Measurements from ENCODE around the gene HUNK. TPM values are rescaled to one million over a fixed set of nuclear protein-coding genes. Genes with fewer than 3 reads are reported as not detected.

The HUNK gene
- total and polyA plus RNA-seq, 2 of the 8 experiments (the other 6 are each of a cell fraction or from before 2014, with no cell fraction given) = 1.9 to 10.2 TPM

- WGBS, 2 experiments (ENCODE audit: extremely low coverage in 1 of 2, insufficient coverage in 1 of 2, insufficient read length in 1 of 2, insufficient replicate concordance in 2 of 2, low coverage in 1 of 2, low lambda C conversion rate in 2 of 2, missing lambda C conversion rate in 1 of 2) = 88% methylated on average over 13 of the region's 13 CpGs; no CpG with 5 or more reads in 1 of the 2 experiments
- Histone ChIP-seq H3K4me2 (ENCODE audit: insufficient read depth in 1 of 2, low read depth in 2 of 2, low read length in 2 of 2) (no peak overlapping the region), H3K4me3 (ENCODE audit: extremely low read depth in 1 of 4, insufficient read depth in 2 of 4, low read depth in 3 of 4, low read length in 4 of 4) (no peak overlapping the region), H2BK5ac (ENCODE audit: low read depth, low read length) (no peak overlapping the region), H3K4me1 (replicated peaks in 1 of 4; ENCODE audit: control insufficient read depth in 3 of 4, insufficient read depth in 4 of 4, low read length in 3 of 4) (peaks cover 0 to 11% (median 4%) of the 10 kb centered on the region in 4 experiments; a peak in 5 of 7 replicates), H2BK120ac (replicated peaks; ENCODE audit: low read depth, low read length) (no peak overlapping the region), H4K8ac (ENCODE audit: extremely low read depth, insufficient read depth, low read length) (no peak overlapping the region), H2BK12ac (ENCODE audit: low read depth, low read length) (no peak overlapping the region), H2AK5ac (ENCODE audit: low read depth, low read length) (no peak overlapping the region), H3K79me1 (ENCODE audit: low read depth, low read length) (peaks cover 5% of the 10 kb centered on the region; the same call in 1 of the 2 replicates), H4K5ac (ENCODE audit: insufficient read length, low read depth, low read length) (no peak overlapping the region), H3K36me3 (ENCODE audit: control insufficient read depth in 2 of 4, insufficient read depth in 4 of 4, low read length in 3 of 4) (peaks cover 0 to 7% (median 0%) of the 10 kb centered on the region in 4 experiments; a peak in 2 of 8 replicates), H3K18ac (ENCODE audit: extremely low read depth, low read length) (no peak overlapping the region), H3K9me3 (ENCODE audit: insufficient read depth in 2 of 2, low read depth in 1 of 2, low read length in 1 of 2) (peaks cover 4 to 5% of the 10 kb centered on the region in 2 experiments; a peak in 3 of 4 replicates), H3K79me2 (ENCODE audit: control insufficient read depth in 1 of 2, insufficient read depth in 2 of 2, low read length in 2 of 2) (no peaks in the 10 kb centered on the region), H3K27me3 (replicated peaks in 1 of 4; ENCODE audit: control insufficient read depth in 3 of 4, extremely low read depth in 1 of 4, insufficient read depth in 3 of 4, low read length in 3 of 4) (no peaks in the 10 kb centered on the region), H2BK20ac (ENCODE audit: low read length) (no peak overlapping the region), H3K27ac (ENCODE audit: low read depth, low read length) (no peak overlapping the region), H3K23me2 (ENCODE audit: low read depth, low read length) (no peaks in the 10 kb centered on the region), H3K23ac (ENCODE audit: insufficient read length) (no peak overlapping the region), H3K14ac (ENCODE audit: insufficient read length) (no peak overlapping the region), H4K91ac (replicated peaks; ENCODE audit: insufficient read length, low read length) (no peak overlapping the region), H2BK15ac (ENCODE audit: low read length) (no peak overlapping the region), H2AFZ (ENCODE audit: low read length) (no peak overlapping the region), H3K9ac (replicated peaks in 1 of 4; ENCODE audit: extremely low read depth in 1 of 4, low read depth in 3 of 4, low read length in 3 of 4) (no peak overlapping the region), H4K20me1 (replicated peaks in 1 of 2; ENCODE audit: control insufficient read depth in 1 of 2, insufficient read depth in 2 of 2, low read length in 2 of 2) (peaks cover 0 to 2% of the 10 kb centered on the region in 2 experiments), H3K4ac (replicated peaks; ENCODE audit: insufficient read length, low read depth, low read length) (no peak overlapping the region), H3K56ac (replicated peaks; ENCODE audit: insufficient read length, low read depth, low read length) (no peak overlapping the region)
- no peak for DNase-seq (ENCODE audit: low read depth in 1 of 2, low spot score in 2 of 2)
- CTCF ChIA-PET (ENCODE audit: partially characterized antibody) = no interaction called here
- no peak for FAIRE-seq
- POLR2A ChIA-PET (ENCODE audit: partially characterized antibody) = interaction anchor here (1.2 kb wide), 1 partner anchor 34 kb away, joined by 3 read pairs; no protein-coding TSS in a partner anchor
- TF ChIP-seq SIRT6 (IDR thresholded peaks at IDR 0.05; ENCODE audit: low read length) = no peak
- TF ChIP-seq GTF2F1 (IDR thresholded peaks at IDR 0.05; ENCODE audit: borderline replicate concordance, low read depth, low read length) = no peak
- TF ChIP-seq PHF8 (conservative IDR thresholded peaks at IDR 0.05; ENCODE audit: low read depth, low read length) = no peak
- no peak for TF ChIP-seq CREB1 (IDR thresholded peaks at IDR 0.05)
- TF ChIP-seq KDM4A (IDR thresholded peaks at IDR 0.05; ENCODE audit: low read depth, low read length, severe bottlenecking) = no peak
- no peak for TF ChIP-seq JUND (IDR thresholded peaks at IDR 0.05; ENCODE audit: low read length)
- TF ChIP-seq TAF7 (optimal IDR thresholded peaks at IDR 0.05; ENCODE audit: borderline replicate concordance, low read depth, low read length) = no peak
- TF ChIP-seq EZH2 (IDR thresholded peaks at IDR 0.05; ENCODE audit: low read depth, low read length, severe bottlenecking) = no peak
- TF ChIP-seq CHD1 (IDR thresholded peaks at IDR 0.05; ENCODE audit: low read depth, low read length) = no peak
- no peak for TF ChIP-seq RAD21 (IDR thresholded peaks at IDR 0.05 in 1 of 2, conservative IDR thresholded peaks at IDR 0.05 in 1 of 2; ENCODE audit: low read depth in 2 of 2, low read length in 2 of 2)
- TF ChIP-seq RNF2 (IDR thresholded peaks at IDR 0.05; ENCODE audit: borderline replicate concordance, low read depth, low read length, missing control alignments, poor library complexity, severe bottlenecking) = no peak
- no peak for TF ChIP-seq HDAC6 (IDR thresholded peaks at IDR 0.05; ENCODE audit: low read depth, low read length)
Measured at GRCh38 chr21:31927689-31928353, 55.0 kb downstream of the HUNK start.
